ENCODE measurements around the gene NME9. TPM values are rescaled to one million over a fixed set of nuclear protein-coding genes. Genes with fewer than 3 reads are reported as not detected.

NME9 gene
- total RNA-seq, 2 donors from 2014 or later, result 3.2 TPM; not detected in 1

DNA sequence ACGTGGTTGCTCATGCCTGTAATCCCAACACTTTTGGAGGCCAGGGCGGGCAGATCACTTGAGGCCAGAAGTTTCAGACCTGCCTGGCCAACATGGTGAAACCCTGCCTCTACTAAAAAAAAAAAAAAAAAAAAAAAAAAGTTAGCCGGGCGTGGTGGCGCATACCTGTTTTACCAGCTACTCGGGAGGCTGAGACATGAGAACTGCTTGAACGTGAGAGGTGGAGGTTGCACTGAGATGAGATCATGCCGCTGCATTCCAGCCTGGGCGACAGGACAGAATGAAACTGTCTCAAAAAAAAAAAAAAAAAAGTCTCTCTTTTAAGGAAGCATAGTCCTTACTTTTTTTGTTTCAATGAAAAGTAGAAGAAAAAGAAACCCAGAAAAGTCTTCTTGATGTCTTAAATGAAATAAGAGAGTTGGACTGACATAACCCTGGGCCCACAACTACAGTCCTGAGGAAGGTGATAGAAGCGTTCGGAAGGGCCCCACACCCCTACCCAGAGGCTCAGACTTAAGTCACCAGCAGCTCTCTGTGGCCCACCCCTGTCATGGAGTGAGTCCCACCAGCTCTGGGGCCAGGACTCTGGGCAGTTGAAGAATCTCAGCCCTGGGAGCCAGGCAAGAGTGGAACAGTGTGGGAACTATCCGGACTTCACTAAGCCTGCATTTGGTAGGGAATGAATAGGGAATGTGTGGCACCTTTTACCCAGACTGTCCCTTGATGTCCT is 2.6 kb downstream of the NME9 start:
- H3K9me3 ChIP-seq, result no peaks in the 10 kb centered on the region
- no peak overlapping the region for H3K27ac ChIP-seq

DNA sequence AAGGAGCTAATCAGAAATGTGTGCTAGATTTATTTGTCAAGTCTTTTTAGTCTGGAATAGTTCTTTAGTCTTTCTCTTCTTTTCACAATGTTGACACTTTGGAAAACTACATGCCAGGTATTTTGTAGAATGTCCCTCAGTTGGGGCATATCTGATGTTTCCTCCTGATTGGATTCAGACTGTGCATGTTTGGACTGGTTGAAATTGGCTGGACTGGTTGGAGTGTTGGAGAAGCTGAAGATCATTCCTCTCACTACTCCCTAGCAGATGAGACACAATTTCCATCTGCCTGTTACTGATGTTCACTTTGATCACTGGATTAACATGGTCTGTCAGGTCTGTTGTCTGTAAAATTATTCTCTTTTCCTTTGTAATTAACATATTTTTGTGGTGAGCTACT is 3.7 kb downstream of the NME9 start:
- TF ChIP-seq POLR2A (IDR thresholded peaks at IDR 0.05) (no peak), POLR2AphosphoS5 (IDR thresholded peaks at IDR 0.05) (peak; percentile 53)
- H3K4me1 ChIP-seq (replicated peaks), result no peaks in the 10 kb centered on the region
- H3K27ac ChIP-seq, result no peak overlapping the region
- no peaks in the 10 kb centered on the region for H3K36me3 ChIP-seq
- H3K9me3 ChIP-seq, result no peaks in the 10 kb centered on the region
- DNase-seq (ENCODE audit: low spot score), result peak; percentile 31
- intact Hi-C loops (cut with DNase I), result loop anchor here (5.0 kb wide), 1 partner anchor 139 kb away; the partner anchor contains the start of gene ARMC8
- no peaks in the 10 kb centered on the region for H3K27me3 ChIP-seq (replicated peaks; ENCODE audit: insufficient read depth)
- H3K4me3 ChIP-seq, result no peak overlapping the region

More for the DNA sequence above, 2.6 kb downstream of the NME9 start:
- Histone ChIP-seq H3K4me1 (replicated peaks) (no peaks in the 10 kb centered on the region), H3K4me3 (no peak overlapping the region), H3K27me3 (replicated peaks; ENCODE audit: insufficient read depth) (no peaks in the 10 kb centered on the region), H3K36me3 (no peaks in the 10 kb centered on the region)
- no peak for DNase-seq (ENCODE audit: low spot score)
- intact Hi-C loops (cut with DNase I), result loop anchor here (5.0 kb wide), 1 partner anchor 140 kb away; the partner anchor contains the start of gene ARMC8
- 88% methylated on average over 12 of the region's 12 CpGs for WGBS
- no peak for TF ChIP-seq POLR2A (IDR thresholded peaks at IDR 0.05)
- TF ChIP-seq, protein P1, sequence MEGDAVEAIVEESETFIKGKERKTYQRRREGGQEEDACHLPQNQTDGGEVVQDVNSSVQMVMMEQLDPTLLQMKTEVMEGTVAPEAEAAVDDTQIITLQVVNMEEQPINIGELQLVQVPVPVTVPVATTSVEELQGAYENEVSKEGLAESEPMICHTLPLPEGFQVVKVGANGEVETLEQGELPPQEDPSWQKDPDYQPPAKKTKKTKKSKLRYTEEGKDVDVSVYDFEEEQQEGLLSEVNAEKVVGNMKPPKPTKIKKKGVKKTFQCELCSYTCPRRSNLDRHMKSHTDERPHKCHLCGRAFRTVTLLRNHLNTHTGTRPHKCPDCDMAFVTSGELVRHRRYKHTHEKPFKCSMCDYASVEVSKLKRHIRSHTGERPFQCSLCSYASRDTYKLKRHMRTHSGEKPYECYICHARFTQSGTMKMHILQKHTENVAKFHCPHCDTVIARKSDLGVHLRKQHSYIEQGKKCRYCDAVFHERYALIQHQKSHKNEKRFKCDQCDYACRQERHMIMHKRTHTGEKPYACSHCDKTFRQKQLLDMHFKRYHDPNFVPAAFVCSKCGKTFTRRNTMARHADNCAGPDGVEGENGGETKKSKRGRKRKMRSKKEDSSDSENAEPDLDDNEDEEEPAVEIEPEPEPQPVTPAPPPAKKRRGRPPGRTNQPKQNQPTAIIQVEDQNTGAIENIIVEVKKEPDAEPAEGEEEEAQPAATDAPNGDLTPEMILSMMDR (IDR thresholded peaks at IDR 0.05), result no peak
- TF ChIP-seq POLR2AphosphoS5 (IDR thresholded peaks at IDR 0.05), result no peak

DNA sequence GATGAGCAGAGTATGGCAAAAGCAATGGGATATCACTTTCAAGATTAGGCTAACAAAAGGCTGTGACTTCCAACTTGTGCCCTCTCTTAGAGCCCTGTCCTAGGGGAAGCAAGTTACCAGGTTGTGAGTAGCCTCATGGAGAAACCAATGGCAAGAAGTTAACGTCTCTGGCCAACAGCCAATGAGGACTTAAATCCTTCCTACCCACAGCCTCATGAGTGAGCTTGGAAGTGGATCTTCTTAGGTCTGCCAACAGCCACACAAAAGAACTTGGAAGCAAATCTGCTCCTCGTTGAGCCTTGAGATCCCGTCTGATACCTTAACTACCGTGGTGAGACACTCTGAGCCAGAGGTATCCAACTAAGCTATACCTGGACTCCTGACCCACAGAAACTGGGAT is 5.7 kb downstream of the NME9 start:
- DNase-seq (ENCODE audit: low spot score), result no peak
- Histone ChIP-seq H3K9me3 (no peaks in the 10 kb centered on the region), H3K27ac (no peak overlapping the region), H3K36me3 (no peaks in the 10 kb centered on the region), H3K4me1 (replicated peaks) (no peaks in the 10 kb centered on the region), H3K4me3 (no peak overlapping the region), H3K27me3 (replicated peaks; ENCODE audit: insufficient read depth) (no peaks in the 10 kb centered on the region)
- 21% methylated on average over 4 of the region's 4 CpGs for WGBS
- no peak for TF ChIP-seq POLR2A (IDR thresholded peaks at IDR 0.05)
- TF ChIP-seq POLR2AphosphoS5 (IDR thresholded peaks at IDR 0.05), result no peak
- TF ChIP-seq, protein P1 (IDR thresholded peaks at IDR 0.05), result no peak
- intact Hi-C loops (cut with DNase I), result no loop called here

DNA sequence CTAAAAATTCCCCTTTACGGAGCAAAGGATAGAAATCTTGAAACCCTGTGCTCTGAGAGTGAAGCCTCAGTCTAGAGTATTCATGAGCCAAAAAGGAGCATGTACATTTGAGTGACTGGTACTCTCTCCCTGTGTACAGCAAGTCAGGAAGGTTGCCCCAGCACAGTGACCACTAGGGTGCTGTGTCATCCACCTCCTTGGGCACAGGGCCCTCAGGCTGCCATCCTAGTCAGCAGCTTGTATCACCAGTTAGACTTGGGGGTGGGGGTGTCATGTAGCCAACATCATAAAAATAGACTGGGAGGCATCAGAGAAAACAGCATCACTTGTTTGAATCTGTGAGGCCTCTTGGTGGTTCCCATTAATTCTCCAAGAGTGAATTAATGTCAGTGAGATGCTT is 12.0 kb downstream of the NME9 start:
- 97% methylated on average over 1 of the region's 1 CpG for WGBS
- intact Hi-C loops (cut with DNase I), result no loop called here
- no peak for TF ChIP-seq POLR2AphosphoS5 (IDR thresholded peaks at IDR 0.05)
- TF ChIP-seq POLR2A (IDR thresholded peaks at IDR 0.05), result no peak
- TF ChIP-seq, protein P1 (IDR thresholded peaks at IDR 0.05), result no peak

DNA sequence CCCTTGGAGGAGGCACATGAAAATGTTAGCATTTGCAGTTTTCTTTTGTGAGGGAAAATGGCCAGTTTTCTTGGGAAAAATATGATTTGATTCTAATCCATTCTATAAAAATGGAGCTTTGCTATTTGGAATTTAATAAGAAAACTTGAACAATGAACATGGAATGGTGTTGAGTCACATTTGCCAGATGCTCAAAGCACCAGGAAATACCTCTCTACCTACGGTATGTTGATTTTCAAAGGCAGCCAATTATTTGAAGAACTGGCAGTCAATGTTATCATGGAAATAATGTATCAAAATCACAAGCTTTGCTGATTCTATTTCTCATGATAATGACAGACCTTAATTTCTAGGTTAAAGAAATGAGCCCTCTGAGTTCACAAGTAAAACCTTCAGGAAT is 14.9 kb downstream of the NME9 start:
- Histone ChIP-seq H3K4me3 (no peak overlapping the region), H3K4me1 (replicated peaks) (no peaks in the 10 kb centered on the region), H3K27me3 (replicated peaks; ENCODE audit: insufficient read depth) (no peaks in the 10 kb centered on the region), H3K27ac (no peak overlapping the region), H3K36me3 (no peaks in the 10 kb centered on the region), H3K9me3 (no peaks in the 10 kb centered on the region)
- TF ChIP-seq, protein P1 (IDR thresholded peaks at IDR 0.05), result no peak
- TF ChIP-seq POLR2A (IDR thresholded peaks at IDR 0.05) (no peak), POLR2AphosphoS5 (IDR thresholded peaks at IDR 0.05) (no peak)
- 31% methylated on average over 1 of the region's 1 CpG for whole genome bisulfite sequencing
- intact Hi-C loops (cut with DNase I), result no loop called here
- no peak for DNase-seq (ENCODE audit: low spot score)

More for the DNA sequence above, 12.0 kb downstream of the NME9 start:
- Histone ChIP-seq H3K9me3 (no peaks in the 10 kb centered on the region), H3K27ac (no peak overlapping the region), H3K4me3 (no peak overlapping the region), H3K27me3 (replicated peaks; ENCODE audit: insufficient read depth) (no peaks in the 10 kb centered on the region), H3K4me1 (replicated peaks) (no peaks in the 10 kb centered on the region), H3K36me3 (no peaks in the 10 kb centered on the region)
- DNase-seq (ENCODE audit: low spot score), result no peak
